Measurements from ENCODE around the gene SEM1.
"Not testable (repeated sequence)": the region's sequence is repeated elsewhere in the genome, so short reads cannot be mapped to it uniquely, and the experiment has no call there.

The SEM1 gene

DNA sequence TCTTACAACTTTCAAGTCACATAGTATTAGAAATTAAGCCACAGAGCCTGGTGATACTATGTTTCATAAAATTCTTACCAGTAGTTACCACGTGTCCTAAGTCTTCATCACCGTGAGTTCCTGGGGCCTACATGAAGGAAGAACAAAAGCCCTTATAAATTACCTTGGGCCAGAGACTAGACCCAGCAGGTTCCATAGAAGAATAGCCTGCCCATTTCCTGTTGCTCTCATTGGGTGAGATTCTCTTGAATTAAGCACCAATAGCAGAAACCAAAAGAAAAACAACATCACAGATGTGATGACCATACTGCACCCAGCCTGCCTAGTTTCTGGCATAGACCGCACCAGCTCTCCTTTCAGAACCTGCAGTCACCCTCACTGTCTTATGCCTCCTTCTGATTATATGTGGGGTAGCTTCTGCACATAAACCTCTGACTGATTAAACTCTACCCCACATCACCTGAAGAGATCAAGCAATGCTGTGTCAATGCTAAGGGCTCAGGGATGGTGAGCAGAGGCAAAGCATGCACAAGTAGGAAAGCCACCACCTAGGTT, 18.0 kb upstream of the SEM1 start:
- no peaks in the 10 kb centered on the region for H3K27me3 ChIP-seq (ENCODE audit: insufficient read depth, poor library complexity, severe bottlenecking)
- no peak overlapping the region for H3K27ac ChIP-seq (replicated peaks)
- TF ChIP-seq SPI1 (IDR thresholded peaks at IDR 0.05; ENCODE audit: borderline replicate concordance, low read depth), result no peak
- TF ChIP-seq, protein P1, sequence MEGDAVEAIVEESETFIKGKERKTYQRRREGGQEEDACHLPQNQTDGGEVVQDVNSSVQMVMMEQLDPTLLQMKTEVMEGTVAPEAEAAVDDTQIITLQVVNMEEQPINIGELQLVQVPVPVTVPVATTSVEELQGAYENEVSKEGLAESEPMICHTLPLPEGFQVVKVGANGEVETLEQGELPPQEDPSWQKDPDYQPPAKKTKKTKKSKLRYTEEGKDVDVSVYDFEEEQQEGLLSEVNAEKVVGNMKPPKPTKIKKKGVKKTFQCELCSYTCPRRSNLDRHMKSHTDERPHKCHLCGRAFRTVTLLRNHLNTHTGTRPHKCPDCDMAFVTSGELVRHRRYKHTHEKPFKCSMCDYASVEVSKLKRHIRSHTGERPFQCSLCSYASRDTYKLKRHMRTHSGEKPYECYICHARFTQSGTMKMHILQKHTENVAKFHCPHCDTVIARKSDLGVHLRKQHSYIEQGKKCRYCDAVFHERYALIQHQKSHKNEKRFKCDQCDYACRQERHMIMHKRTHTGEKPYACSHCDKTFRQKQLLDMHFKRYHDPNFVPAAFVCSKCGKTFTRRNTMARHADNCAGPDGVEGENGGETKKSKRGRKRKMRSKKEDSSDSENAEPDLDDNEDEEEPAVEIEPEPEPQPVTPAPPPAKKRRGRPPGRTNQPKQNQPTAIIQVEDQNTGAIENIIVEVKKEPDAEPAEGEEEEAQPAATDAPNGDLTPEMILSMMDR (IDR thresholded peaks at IDR 0.05; ENCODE audit: insufficient read depth, low read length), result no peak
- TF ChIP-seq POLR2AphosphoS5 (IDR thresholded peaks at IDR 0.05; ENCODE audit: low read depth), result no peak
- TF ChIP-seq, protein P2, sequence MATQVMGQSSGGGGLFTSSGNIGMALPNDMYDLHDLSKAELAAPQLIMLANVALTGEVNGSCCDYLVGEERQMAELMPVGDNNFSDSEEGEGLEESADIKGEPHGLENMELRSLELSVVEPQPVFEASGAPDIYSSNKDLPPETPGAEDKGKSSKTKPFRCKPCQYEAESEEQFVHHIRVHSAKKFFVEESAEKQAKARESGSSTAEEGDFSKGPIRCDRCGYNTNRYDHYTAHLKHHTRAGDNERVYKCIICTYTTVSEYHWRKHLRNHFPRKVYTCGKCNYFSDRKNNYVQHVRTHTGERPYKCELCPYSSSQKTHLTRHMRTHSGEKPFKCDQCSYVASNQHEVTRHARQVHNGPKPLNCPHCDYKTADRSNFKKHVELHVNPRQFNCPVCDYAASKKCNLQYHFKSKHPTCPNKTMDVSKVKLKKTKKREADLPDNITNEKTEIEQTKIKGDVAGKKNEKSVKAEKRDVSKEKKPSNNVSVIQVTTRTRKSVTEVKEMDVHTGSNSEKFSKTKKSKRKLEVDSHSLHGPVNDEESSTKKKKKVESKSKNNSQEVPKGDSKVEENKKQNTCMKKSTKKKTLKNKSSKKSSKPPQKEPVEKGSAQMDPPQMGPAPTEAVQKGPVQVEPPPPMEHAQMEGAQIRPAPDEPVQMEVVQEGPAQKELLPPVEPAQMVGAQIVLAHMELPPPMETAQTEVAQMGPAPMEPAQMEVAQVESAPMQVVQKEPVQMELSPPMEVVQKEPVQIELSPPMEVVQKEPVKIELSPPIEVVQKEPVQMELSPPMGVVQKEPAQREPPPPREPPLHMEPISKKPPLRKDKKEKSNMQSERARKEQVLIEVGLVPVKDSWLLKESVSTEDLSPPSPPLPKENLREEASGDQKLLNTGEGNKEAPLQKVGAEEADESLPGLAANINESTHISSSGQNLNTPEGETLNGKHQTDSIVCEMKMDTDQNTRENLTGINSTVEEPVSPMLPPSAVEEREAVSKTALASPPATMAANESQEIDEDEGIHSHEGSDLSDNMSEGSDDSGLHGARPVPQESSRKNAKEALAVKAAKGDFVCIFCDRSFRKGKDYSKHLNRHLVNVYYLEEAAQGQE (IDR thresholded peaks at IDR 0.05; ENCODE audit: insufficient replicate concordance, low read depth), result no peak
- no peak for TF ChIP-seq GABPA (IDR thresholded peaks at IDR 0.05; ENCODE audit: low read depth)
- no peak overlapping the region for H3K4me3 ChIP-seq (replicated peaks; ENCODE audit: insufficient read depth, low read length)
- no peak for DNase-seq (ENCODE audit: low read depth in 1 of 2, low spot score in 1 of 2)

DNA sequence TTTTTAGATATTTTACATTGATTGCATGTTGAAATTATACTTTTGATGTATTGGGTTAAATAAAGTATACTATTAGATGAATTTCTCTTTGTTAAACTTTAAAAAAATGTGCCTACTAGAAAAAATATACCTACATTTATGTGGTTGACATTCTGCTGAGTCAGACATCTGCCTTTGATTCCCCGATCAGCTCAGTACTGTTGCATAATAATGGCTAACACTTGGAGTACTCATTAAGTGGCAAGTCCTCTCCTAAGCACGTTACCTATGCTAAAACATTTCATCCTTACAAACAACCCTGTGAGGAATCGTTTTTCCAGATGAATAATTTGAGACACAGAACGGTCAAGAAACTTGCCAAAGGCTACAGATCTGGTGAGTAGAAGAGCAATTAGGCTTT, 14.0 kb upstream of the SEM1 start:
- Histone ChIP-seq H3K27me3 (ENCODE audit: insufficient read depth, poor library complexity, severe bottlenecking) (peaks cover 5% of the 10 kb centered on the region), H3K4me3 (replicated peaks; ENCODE audit: insufficient read depth, low read length) (no peak overlapping the region), H3K27ac (replicated peaks) (no peak overlapping the region)
- TF ChIP-seq, protein P1 (IDR thresholded peaks at IDR 0.05; ENCODE audit: insufficient read depth, low read length), result no peak
- no peak for TF ChIP-seq SPI1 (IDR thresholded peaks at IDR 0.05; ENCODE audit: borderline replicate concordance, low read depth)
- TF ChIP-seq POLR2AphosphoS5 (IDR thresholded peaks at IDR 0.05; ENCODE audit: low read depth), result no peak
- TF ChIP-seq GABPA (IDR thresholded peaks at IDR 0.05; ENCODE audit: low read depth), result no peak
- no peak for DNase-seq (ENCODE audit: low read depth in 1 of 2, low spot score in 1 of 2)

DNA sequence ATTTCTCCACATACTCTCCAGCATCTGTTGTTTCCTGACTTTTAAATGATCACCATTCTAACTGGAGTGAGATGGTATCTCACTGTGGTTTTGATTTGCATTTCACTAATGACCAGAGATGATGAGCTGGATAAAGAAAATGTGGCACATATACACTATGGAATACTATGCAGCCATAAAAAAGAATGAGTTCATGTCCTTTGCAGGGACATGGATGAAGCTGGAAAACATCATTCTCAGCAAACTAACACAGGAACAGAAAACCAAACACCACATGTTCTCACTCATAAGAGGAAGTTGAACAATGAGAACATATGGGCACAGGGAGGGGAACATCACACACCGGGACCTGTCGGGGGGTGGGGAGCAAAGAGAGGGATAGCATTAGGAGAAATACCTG, 13.3 kb upstream of the SEM1 start:
- not testable (repeated sequence) for H3K27me3 ChIP-seq (ENCODE audit: insufficient read depth, poor library complexity, severe bottlenecking); DNase-seq (ENCODE audit: low read depth in 1 of 2, low spot score in 1 of 2); H3K4me3 ChIP-seq (replicated peaks; ENCODE audit: insufficient read depth, low read length); H3K27ac ChIP-seq (replicated peaks)

DNA sequence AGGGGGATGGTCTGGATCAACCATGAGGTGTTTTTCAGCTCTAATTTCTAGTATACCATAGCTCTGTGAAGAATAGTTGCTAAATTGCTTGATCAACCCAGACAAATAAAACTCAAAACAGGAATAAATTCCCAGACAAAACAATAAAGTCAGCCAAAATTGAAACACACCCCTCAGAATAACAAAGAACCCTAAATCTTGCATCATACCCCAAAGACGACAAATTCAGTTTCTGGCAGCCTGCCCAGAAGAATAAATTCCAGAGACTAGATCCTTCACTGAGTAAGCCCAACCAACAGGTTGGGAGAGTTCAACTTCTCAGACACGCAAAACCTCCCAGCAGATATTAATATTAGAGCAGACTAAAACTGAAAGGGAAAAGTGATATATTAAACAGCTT, 11.2 kb upstream of the SEM1 start:
- peaks cover 5% of the 10 kb centered on the region for H3K27me3 ChIP-seq (ENCODE audit: insufficient read depth, poor library complexity, severe bottlenecking)
- no peak overlapping the region for H3K4me3 ChIP-seq (replicated peaks; ENCODE audit: insufficient read depth, low read length)
- H3K27ac ChIP-seq (replicated peaks), result no peak overlapping the region
- no peak for TF ChIP-seq POLR2AphosphoS5 (IDR thresholded peaks at IDR 0.05; ENCODE audit: low read depth)
- TF ChIP-seq SPI1 (IDR thresholded peaks at IDR 0.05; ENCODE audit: borderline replicate concordance, low read depth), result no peak
- TF ChIP-seq GABPA (IDR thresholded peaks at IDR 0.05; ENCODE audit: low read depth), result no peak
- TF ChIP-seq, protein P2 (IDR thresholded peaks at IDR 0.05; ENCODE audit: insufficient replicate concordance, low read depth), result no peak
- TF ChIP-seq, protein P1 (IDR thresholded peaks at IDR 0.05; ENCODE audit: insufficient read depth, low read length), result no peak
- no peak for DNase-seq (ENCODE audit: low read depth in 1 of 2, low spot score in 1 of 2)

Measured in HL-60 (cell line).